Measurements from ENCODE around the gene KIF2C. TPM values are rescaled to one million over a fixed set of nuclear protein-coding genes. Genes with fewer than 3 reads are reported as not detected.

KIF2C gene
- total RNA-seq, 1 experiment from 2014 or later = 69.4 TPM

GRCh38 chr1:44803312-44804095 is 63.9 kb downstream of the KIF2C start:
- TF ChIP-seq REST (IDR thresholded peaks at IDR 0.05; ENCODE audit: insufficient read depth in 1 of 2, low read depth in 2 of 2, low read length in 1 of 2) (no peak), POLR2AphosphoS5 (IDR thresholded peaks at IDR 0.05; ENCODE audit: low read depth, low read length) (no peak), SIN3A (IDR thresholded peaks at IDR 0.05; ENCODE audit: borderline replicate concordance, insufficient read depth, low read depth, low read length) (no peak), TCF7L2 (IDR thresholded peaks at IDR 0.05; ENCODE audit: low read depth, low read length) (no peak)
- TF ChIP-seq, protein P1, sequence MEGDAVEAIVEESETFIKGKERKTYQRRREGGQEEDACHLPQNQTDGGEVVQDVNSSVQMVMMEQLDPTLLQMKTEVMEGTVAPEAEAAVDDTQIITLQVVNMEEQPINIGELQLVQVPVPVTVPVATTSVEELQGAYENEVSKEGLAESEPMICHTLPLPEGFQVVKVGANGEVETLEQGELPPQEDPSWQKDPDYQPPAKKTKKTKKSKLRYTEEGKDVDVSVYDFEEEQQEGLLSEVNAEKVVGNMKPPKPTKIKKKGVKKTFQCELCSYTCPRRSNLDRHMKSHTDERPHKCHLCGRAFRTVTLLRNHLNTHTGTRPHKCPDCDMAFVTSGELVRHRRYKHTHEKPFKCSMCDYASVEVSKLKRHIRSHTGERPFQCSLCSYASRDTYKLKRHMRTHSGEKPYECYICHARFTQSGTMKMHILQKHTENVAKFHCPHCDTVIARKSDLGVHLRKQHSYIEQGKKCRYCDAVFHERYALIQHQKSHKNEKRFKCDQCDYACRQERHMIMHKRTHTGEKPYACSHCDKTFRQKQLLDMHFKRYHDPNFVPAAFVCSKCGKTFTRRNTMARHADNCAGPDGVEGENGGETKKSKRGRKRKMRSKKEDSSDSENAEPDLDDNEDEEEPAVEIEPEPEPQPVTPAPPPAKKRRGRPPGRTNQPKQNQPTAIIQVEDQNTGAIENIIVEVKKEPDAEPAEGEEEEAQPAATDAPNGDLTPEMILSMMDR (IDR thresholded peaks at IDR 0.05) = no peak
- intact Hi-C loops (cut with micrococcal nuclease; ENCODE audit: unreplicated experiment) = no loop called here
- POLR2A ChIA-PET = no interaction called here
- no TSS peak for BruUV-seq (replicated peaks)
- in situ Hi-C loops (cut with HindIII; ENCODE audit: low pct_unique_long_range_greater_than_20kb, low sequenced_read_pairs) = no loop called here
- no peaks in the 10 kb centered on the region for H3K27me3 ChIP-seq (ENCODE audit: control insufficient read depth, insufficient read depth, low read length)
- peaks cover 39% of the 10 kb centered on the region for H3K4me1 ChIP-seq (ENCODE audit: control insufficient read depth, insufficient read depth, low read length)
- no peaks in the 10 kb centered on the region; the same call in 1 of the 2 replicates for H3K36me3 ChIP-seq (ENCODE audit: control insufficient read depth, insufficient read depth, low read length)
- ATAC-seq (no peak), DNase-seq (ENCODE audit: low read depth, low spot score) (no peak)
- no peak overlapping the region for H3K27ac ChIP-seq (ENCODE audit: low read length)
- no peak overlapping the region for H3K4me3 ChIP-seq (ENCODE audit: low read depth in 2 of 2, low read length in 2 of 2)
- no peaks in the 10 kb centered on the region for H3K9me3 ChIP-seq (ENCODE audit: control insufficient read depth, insufficient read depth, low read depth, low read length)
- CTCF ChIA-PET = no interaction called here

- no peak overlapping the region for H3K27ac ChIP-seq (ENCODE audit: low read length)
- POLR2A ChIA-PET = interaction anchor here (0.6 kb wide), 1 partner anchor 12 kb away, joined by 3 read pairs; no protein-coding TSS in a partner anchor
- H3K36me3 ChIP-seq (ENCODE audit: control insufficient read depth, insufficient read depth, low read length) = no peaks in the 10 kb centered on the region; the same call in 1 of the 2 replicates
- peaks cover 50% of the 10 kb centered on the region for H3K4me1 ChIP-seq (ENCODE audit: control insufficient read depth, insufficient read depth, low read length)
- BruUV-seq (replicated peaks) = no TSS peak
- H3K4me3 ChIP-seq (ENCODE audit: low read depth in 2 of 2, low read length in 2 of 2) = no peak overlapping the region
- ATAC-seq = no peak
- no peak for TF ChIP-seq POLR2AphosphoS5 (IDR thresholded peaks at IDR 0.05; ENCODE audit: low read depth, low read length)
- TF ChIP-seq, protein P1 (IDR thresholded peaks at IDR 0.05) = no peak
- no peak for TF ChIP-seq SIN3A (IDR thresholded peaks at IDR 0.05; ENCODE audit: borderline replicate concordance, insufficient read depth, low read depth, low read length)
- TF ChIP-seq REST (IDR thresholded peaks at IDR 0.05; ENCODE audit: insufficient read depth in 1 of 2, low read depth in 2 of 2, low read length in 1 of 2) = no peak
- TF ChIP-seq TCF7L2 (IDR thresholded peaks at IDR 0.05; ENCODE audit: low read depth, low read length) = no peak
- intact Hi-C loops (cut with micrococcal nuclease; ENCODE audit: unreplicated experiment) (no loop called here), in situ Hi-C loops (cut with HindIII; ENCODE audit: low pct_unique_long_range_greater_than_20kb, low sequenced_read_pairs) (no loop called here)
- no peak for DNase-seq (ENCODE audit: low read depth, low spot score)
- no peaks in the 10 kb centered on the region for H3K27me3 ChIP-seq (ENCODE audit: control insufficient read depth, insufficient read depth, low read length)
- H3K9me3 ChIP-seq (ENCODE audit: control insufficient read depth, insufficient read depth, low read depth, low read length) = no peaks in the 10 kb centered on the region
- CTCF ChIA-PET = no interaction called here
Measured at GRCh38 chr1:44805311-44806024, 65.8 kb downstream of the KIF2C start.

Data from Panc1 (cell line).